Stomach (tissue), 9 donors: ENCODE measurements around the gene TGFB1I1. TPM values are rescaled to one million over a fixed set of nuclear protein-coding genes. Genes with fewer than 3 reads are reported as not detected.

Source experiments
- DNase-seq, 2 donors: peaks; one replicate each; pipeline versions ENCODE4 v3.0.0 to v3.0.0-alpha.2; 2013 to 2019
- H3K27ac ChIP-seq, 5 donors: fragments of 200-600 bp in 4 of 5; sonication (generic) in 4 of 5; one replicate each; pipeline ENCODE4 v1.5.1; 2013 to 2019; ENCODE audit warnings: mild to moderate bottlenecking in 1 of 5, moderate library complexity in 1 of 5
- H3K27me3 ChIP-seq, 3 donors: fragments of 200-600 bp; sonication (generic); one replicate each; pipeline ENCODE4 v1.5.1; 2017 to 2019; ENCODE audit warnings: mixed run types in 1 of 3
- H3K36me3 ChIP-seq, 4 donors: fragments of 200-600 bp; sonication (generic); 1 replicate in 3 of 4; 2 replicates in 1 of 4; pipeline ENCODE4 v1.5.1; 2016 to 2019
- H3K4me1 ChIP-seq, 4 donors: fragments of 200-600 bp; sonication (generic); one replicate each; pipeline ENCODE4 v1.5.1; 2016 to 2019
- H3K4me3 ChIP-seq, 4 donors: fragments of 200-600 bp; sonication (generic) in 3 of 4; one replicate each; pipeline ENCODE4 v1.5.1; 2016 to 2019; ENCODE audit warnings: mild to moderate bottlenecking in 1 of 4
- H3K9me3 ChIP-seq, 4 donors: fragments of 200-600 bp; sonication (generic); one replicate each; pipeline ENCODE4 v1.5.1; 2016 to 2019
- EP300 ChIP-seq: sonication (generic); formaldehyde crosslinking; IDR thresholded peaks from one replicate; pipeline ENCODE4 v1.6.1; 2017; ENCODE audit warnings: antibody characterized with exemption
- POLR2A ChIP-seq, 4 donors: fragments of 450-650 bp; IDR thresholded peaks; one replicate each; pipeline ENCODE4 v1.6.1; 2016; ENCODE audit warnings: antibody characterized with exemption in 4 of 4, control low read depth in 2 of 4, mild to moderate bottlenecking in 1 of 4, moderate library complexity in 1 of 4
- POLR2AphosphoS5 ChIP-seq, 3 donors: sonication (generic); formaldehyde crosslinking; IDR thresholded peaks; one replicate each; pipeline ENCODE4 v1.6.1; 2016; ENCODE audit warnings: antibody characterized with exemption in 3 of 3
- WGBS, 5 donors: extraction: QIAGEN DNeasy Blood & Tissue Kit in 3 of 5; methylation state at CpG; one replicate each; pipeline versions ENCODE4 v1.1.5 to v1.1.7; 2013 to 2018; 5-methylcytosine and 5-hydroxymethylcytosine counted together
- intact Hi-C: fragments of 100-400 bp; cut with DNase I; formaldehyde crosslinking; loops from one replicate; pipeline ENCODE4 v1.15.1; 2023; ENCODE audit warnings: low total_unique reads
- polyA plus RNA-seq, 3 donors: library from polyadenylated mRNA; stranded (reverse); fragments of 200-250 nt; gene quantifications; one replicate each; pipeline ENCODE4 v1.2.3, GENCODE V29; 2013
- total RNA-seq, 5 donors: library from RNA; depleted of rRNA; stranded (reverse); fragments of >200 nt; gene quantifications; one replicate each; pipeline versions ENCODE4 v1.1.0 to v1.2.3, GENCODE V29; 2014 to 2016
- TF ChIP-seq, protein P1 (sequence below), 7 experiments: fragments of 450-650 bp in 4 of 7; fragments of 200-600 bp in 3 of 7; sonication (generic) in 3 of 7; IDR thresholded peaks; one replicate each; pipeline ENCODE4 v1.5.1; 2016 to 2019; ENCODE audit warnings: antibody characterized with exemption in 7 of 7, control low read depth in 2 of 7, mild to moderate bottlenecking in 1 of 7
- donor health status: healthy with polysubstance abuse.
- donor health status: Bipolar disorder and iron deficiency.
- donor health status: healthy.

TGFB1I1 gene
- total and polyA plus RNA-seq, 8 donors, result 36.0 to 84.0 (median 49.2) TPM

GRCh38 chr16:31525113-31525512, 53.2 kb downstream of the TGFB1I1 start:
- Histone ChIP-seq H3K27ac (no peak overlapping the region), H3K36me3 (no peaks in the 10 kb centered on the region), H3K4me1 (peaks cover 6 to 19% (median 13%) of the 10 kb centered on the region in 4 donors), H3K9me3 (no peaks in the 10 kb centered on the region), H3K27me3 (peaks cover 0 to 28% (median 18%) of the 10 kb centered on the region in 3 donors), H3K4me3 (no peak overlapping the region)
- no peak for DNase-seq
- TF ChIP-seq EP300 (no peak), POLR2A (IDR thresholded peaks at IDR 0.05) (no peak), POLR2AphosphoS5 (IDR thresholded peaks at IDR 0.05) (no peak)
- TF ChIP-seq, protein P1, sequence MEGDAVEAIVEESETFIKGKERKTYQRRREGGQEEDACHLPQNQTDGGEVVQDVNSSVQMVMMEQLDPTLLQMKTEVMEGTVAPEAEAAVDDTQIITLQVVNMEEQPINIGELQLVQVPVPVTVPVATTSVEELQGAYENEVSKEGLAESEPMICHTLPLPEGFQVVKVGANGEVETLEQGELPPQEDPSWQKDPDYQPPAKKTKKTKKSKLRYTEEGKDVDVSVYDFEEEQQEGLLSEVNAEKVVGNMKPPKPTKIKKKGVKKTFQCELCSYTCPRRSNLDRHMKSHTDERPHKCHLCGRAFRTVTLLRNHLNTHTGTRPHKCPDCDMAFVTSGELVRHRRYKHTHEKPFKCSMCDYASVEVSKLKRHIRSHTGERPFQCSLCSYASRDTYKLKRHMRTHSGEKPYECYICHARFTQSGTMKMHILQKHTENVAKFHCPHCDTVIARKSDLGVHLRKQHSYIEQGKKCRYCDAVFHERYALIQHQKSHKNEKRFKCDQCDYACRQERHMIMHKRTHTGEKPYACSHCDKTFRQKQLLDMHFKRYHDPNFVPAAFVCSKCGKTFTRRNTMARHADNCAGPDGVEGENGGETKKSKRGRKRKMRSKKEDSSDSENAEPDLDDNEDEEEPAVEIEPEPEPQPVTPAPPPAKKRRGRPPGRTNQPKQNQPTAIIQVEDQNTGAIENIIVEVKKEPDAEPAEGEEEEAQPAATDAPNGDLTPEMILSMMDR (IDR thresholded peaks at IDR 0.05), result no peak
- intact Hi-C loops, result no loop called here
- 89 to 95% (median 94%) methylated on average over 3 of the region's 3 CpGs for WGBS, 5 donors

Other genes starting within 250 kb of the TGFB1I1 start
- gene ITGAM, start 212.2 kb upstream of the TGFB1I1 start, total RNA-seq, result 100 to 1,000 TPM in 2 of 5 donors, 1 to 10 TPM in 3; 1.8 to 145 (median 7.2) TPM
- gene ITGAM, start 212.2 kb upstream of the TGFB1I1 start, polyA plus RNA-seq, result 1 to 10 TPM; 1.2 to 3.8 (median 2.6) TPM
- 1 to 10 TPM in 4 of 5 donors, not detected in 1; 4.1 to 6.7 (median 5.6) TPM for gene ITGAX, start 117.0 kb upstream of the TGFB1I1 start, total RNA-seq
- 1 to 10 TPM; 1.1 to 2.0 (median 1.9) TPM for gene ITGAX, start 117.0 kb upstream of the TGFB1I1 start, polyA plus RNA-seq
- under 1 TPM in 2 of 5 donors, not detected in 3; 0.29 to 0.37 TPM for gene ITGAD, start 78.8 kb upstream of the TGFB1I1 start, total RNA-seq
- not detected for gene ITGAD, start 78.8 kb upstream of the TGFB1I1 start, polyA plus RNA-seq
- gene COX6A2, start 43.8 kb upstream of the TGFB1I1 start, total RNA-seq, result not detected
- 1 to 10 TPM in 2 of 3 donors, not detected in 1; 1.4 to 8.2 TPM for gene COX6A2, start 43.8 kb upstream of the TGFB1I1 start, polyA plus RNA-seq
- under 1 TPM in 2 of 5 donors, not detected in 3; 0.18 to 0.45 TPM for gene ZNF843, start 29.4 kb upstream of the TGFB1I1 start, total RNA-seq
- gene ZNF843, start 29.4 kb upstream of the TGFB1I1 start, polyA plus RNA-seq, result under 1 TPM; 0.15 to 0.37 (median 0.31) TPM
- 10 to 100 TPM in 2 of 5 donors, 1 to 10 TPM in 2, not detected in 1; 2.6 to 29.8 (median 15.1) TPM for gene ARMC5, start 12.7 kb upstream of the TGFB1I1 start, total RNA-seq
- 10 to 100 TPM in 2 of 3 donors, 1 to 10 TPM in 1; 6.7 to 13.0 (median 11.3) TPM for gene ARMC5, start 12.7 kb upstream of the TGFB1I1 start, polyA plus RNA-seq
- gene SLC5A2, start 11.0 kb downstream of the TGFB1I1 start, total RNA-seq, result not detected
- gene SLC5A2, start 11.0 kb downstream of the TGFB1I1 start, polyA plus RNA-seq, result 1 to 10 TPM in 1 of 3 donors, under 1 TPM in 2; 0.62 to 1.8 (median 0.76) TPM
- gene RUSF1, start 36.2 kb downstream of the TGFB1I1 start, total RNA-seq, result 100 to 1,000 TPM in 1 of 5 donors, 10 to 100 TPM in 4; 27.4 to 171 (median 60.0) TPM
- gene RUSF1, start 36.2 kb downstream of the TGFB1I1 start, polyA plus RNA-seq, result 10 to 100 TPM; 21.4 to 47.5 (median 28.8) TPM
- gene AHSP, start 55.7 kb downstream of the TGFB1I1 start, total RNA-seq, result 1 to 10 TPM in 1 of 5 donors, not detected in 4; 4.8 TPM
- gene AHSP, start 55.7 kb downstream of the TGFB1I1 start, polyA plus RNA-seq, result not detected